ENCODE results near the gene HEG1.

Gene HEG1

DNA sequence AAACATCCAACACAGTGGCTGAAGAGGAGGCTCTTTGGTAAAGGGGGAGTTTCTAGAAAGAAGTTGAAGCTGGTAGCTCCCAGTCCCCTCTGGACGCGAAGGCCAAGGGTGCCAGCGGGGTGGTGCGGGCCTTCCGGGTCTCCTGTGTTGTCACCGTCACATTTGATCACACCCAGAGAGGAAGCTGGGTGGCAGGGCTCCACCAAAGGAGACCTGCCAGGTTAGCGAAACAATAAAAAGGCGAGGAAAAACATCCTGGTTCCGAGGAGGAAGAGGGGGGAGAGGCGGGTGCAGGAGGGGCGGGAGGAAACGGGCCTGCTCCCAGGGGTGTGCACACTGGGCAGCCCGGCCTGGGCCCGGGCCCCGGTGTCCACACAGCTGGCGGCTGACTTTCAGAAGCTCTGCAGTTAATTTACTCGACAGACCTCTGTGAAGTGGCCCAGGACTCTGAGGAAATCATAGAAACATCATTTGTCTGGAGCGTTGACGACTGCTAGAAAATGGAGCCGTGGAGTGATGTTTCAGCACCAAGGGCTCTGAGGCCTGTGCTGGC is 12.1 kb downstream of the HEG1 start:
- DNase-seq, result no peak

GRCh38 chr3:125042725-125043406 is 12.9 kb downstream of the HEG1 start:
- no peak for DNase-seq

DNA sequence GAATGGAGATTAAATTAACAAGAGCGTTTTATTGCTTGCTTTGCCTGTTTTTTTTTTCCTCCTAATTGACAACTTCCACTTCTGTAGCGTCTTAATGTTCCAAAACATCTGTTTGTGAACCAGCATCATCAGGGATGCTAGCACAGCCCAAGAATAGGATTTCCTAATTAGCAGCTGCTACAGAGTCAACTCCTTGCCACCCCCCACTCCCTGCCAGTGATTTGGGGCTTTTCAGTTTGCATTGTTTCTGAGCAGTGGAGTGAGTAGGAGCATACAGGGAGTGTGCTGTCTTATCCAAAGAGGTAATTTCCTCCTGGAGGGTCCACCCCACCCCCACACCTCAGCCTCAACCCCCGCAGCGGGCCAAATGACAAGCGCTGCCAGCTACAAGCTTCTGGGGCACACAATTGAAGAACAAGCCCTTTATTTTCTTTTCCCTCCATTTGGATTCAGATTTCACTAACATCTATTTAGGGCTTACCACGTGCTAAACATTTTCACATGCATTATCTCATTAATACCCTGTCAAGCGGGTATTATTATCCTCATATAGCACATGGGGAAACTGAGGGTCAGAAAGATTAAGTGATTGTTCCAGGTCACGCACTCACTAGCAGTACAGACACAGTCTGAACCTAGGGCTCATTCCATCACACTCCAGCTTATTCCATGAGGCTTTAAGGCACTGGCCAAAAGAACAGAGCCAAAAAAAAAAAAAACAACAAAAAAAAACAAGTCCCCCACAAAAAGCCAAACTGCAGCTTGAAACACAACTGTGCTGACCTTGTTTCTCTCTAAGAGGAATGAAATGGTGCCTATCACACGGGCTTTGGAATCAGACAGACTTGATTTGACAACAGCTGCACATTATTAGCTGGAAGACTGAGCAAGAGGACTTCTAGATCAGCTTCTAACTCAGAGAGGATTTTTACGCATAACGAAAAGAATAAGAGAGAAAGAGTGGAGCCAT is 16.4 kb downstream of the HEG1 start:
- no peak for DNase-seq

- no peak for DNase-seq
These were observed 18.2 kb downstream of the HEG1 start for GRCh38 chr3:125037498-125038150.

- DNase-seq, result no peak
These were observed 20.6 kb downstream of the HEG1 start for GRCh38 chr3:125035217-125035616.

DNA sequence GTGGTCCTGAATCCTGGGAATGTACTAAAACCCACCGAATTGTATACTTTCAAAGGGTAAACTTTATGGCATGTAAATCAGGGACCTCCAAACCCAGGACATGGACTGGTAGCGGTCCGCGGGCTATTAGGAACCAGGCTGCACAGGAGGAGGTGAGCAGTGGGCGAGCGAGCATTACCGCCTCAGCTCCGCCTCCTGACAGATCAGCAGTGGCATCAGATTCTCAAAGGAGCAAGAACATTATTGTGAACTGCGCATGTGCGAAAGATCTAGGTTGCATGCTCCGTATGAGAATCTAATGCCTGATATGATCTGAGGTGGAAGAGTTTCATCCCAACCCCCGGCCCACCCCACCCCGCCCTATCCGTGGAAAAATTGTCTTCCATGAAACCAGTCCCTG is 22.2 kb downstream of the HEG1 start:
- no peak for DNase-seq

DNA sequence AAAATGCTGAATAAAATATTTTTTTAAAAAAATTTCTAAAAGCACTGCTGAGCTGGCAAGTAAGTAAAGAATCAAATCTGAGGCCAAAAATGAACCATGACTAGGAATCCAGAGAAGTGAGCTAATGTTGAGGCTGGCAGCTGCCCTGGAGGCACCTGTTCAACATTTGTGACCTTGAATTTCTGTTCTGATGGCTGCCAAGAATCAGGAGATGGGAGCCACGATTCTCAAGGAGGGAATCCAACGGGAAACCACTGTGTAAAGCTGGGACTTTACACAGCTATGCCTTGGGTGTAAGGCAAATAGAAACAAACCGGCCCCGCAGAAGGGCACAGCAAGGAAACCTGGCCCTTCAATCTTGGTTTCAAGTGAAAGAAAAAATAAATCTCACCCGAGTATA is 22.7 kb downstream of the HEG1 start:
- no peak for DNase-seq

DNA sequence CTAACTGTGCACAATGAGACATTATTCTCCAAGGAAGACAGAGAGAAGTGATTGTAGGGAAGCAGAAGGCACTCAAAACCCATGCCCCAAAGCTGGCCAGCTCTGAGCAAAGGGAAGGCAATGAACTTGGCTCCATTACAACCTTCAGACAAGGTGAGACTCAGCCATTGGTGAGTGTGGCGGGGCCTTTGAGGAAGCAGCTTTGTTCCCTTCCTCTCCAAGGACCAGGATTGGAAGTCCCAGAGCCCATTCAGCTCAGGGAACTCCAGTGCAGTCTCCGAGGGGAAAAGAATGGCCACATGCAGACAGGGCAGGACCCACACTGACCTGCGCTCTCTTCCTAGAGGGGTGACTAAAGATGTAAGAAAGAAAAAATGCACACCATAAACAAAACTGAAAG is 23.1 kb downstream of the HEG1 start:
- no peak for DNase-seq

DNA sequence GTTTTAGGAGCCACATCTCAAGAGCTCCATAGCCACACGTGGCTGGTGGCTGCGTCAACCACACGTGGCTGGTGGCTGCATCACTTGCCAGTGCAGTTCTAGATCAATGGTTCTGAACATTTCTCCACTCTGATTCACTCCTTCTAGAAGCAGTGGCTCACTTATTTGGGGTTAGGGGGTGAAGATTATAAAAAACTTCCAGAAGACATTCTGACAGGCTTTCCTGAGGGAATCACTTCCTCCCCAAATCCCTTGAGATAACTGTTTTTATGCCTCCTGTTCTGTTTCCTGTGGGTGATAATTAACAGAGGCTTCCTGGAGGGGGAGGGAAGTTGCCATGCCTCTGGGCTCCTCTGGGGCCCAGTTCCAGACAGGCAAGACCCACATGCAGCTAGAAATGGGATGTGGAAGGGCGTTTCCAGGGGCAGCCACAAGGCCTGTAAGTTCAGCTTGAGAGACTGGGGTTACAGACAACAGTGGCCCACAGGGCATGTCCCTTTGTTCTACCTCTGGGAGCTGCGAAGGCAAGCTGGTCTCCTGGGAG is 23.6 kb downstream of the HEG1 start:
- DNase-seq, result no peak

DNA sequence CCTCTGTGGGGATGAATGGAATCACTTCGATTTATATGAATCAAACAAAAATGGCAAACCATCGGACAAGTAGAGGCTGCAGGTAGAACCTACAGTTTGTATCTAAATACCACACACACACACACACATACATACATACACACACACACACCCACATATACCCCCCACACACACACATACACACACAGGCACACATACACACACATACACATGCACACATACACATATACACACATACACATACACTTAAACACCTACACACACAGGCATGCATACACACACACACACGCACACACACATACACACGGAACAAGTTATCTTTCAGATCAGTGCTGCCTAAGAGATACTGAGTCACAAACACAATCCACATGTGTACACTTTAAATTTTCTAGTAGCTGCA is 24.3 kb downstream of the HEG1 start:
- DNase-seq, result no peak

GRCh38 chr3:125028657-125029056 is 27.1 kb downstream of the HEG1 start:
- DNase-seq, result no peak

DNA sequence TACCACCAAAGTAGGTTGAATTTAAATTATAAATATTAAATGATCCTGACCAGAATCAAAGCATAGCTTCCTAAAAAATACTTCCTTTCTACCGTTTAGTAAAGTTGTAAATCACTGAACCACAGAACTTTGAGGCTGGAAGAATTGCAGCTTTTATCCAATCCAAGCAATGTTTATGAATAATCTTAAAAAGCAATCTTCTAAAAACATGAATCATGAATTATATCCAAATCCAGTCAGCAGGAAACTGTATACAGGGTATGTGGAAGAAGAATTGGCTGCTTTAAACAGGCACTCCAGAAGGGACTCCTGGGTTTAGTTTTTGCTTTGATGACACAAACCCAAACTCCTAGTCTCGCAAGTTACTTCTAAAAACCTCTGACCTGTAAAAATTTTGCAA is 30.2 kb downstream of the HEG1 start:
- no peak for DNase-seq

- DNase-seq, result no peak
These were observed 31.0 kb downstream of the HEG1 start for GRCh38 chr3:125024817-125025216.

- no peak for DNase-seq
These were observed 31.8 kb downstream of the HEG1 start for GRCh38 chr3:125023833-125024555.

DNA sequence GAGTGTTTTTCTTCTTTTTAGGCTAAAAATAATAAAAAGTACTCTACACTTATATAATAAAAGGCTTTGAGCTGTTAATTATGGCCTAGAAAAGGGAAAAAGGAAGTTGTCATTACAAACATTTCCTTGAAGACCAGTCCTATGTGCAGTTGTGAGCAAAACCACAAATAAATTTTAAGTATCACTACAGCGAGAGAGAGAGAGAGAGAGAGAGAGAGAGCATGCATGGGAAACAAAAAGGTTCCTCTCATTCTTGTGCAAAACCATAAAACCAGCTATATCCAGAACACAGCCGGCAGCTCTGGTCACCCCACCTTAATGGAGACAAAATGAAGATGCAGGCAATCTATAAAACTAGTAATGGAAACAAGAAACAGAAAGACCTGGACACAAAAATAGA is 33.6 kb downstream of the HEG1 start:
- no peak for DNase-seq

GRCh38 chr3:125019271-125019670 is 36.5 kb downstream of the HEG1 start:
- DNase-seq, result peak; percentile 36

DNA sequence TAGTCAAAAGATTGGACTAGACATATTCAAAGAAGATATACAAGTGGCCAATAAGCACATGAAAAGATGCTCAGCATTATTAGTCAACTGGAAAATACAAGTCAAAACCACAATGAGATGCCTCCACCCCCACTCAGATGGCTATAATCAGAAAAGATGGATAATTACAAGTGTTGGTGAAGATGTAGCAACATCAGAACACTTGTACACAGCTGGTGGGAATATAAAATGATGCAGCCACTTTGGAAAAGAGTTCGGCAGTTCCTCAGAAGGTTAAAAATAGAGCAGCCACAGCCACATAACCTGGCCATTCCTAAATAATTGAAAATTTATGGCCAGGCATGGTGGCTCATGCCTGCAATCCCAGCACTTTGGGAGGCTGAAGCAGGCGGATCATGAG is 38.4 kb downstream of the HEG1 start:
- DNase-seq, result no peak

- no peak for DNase-seq
These were observed 41.1 kb downstream of the HEG1 start for GRCh38 chr3:125014570-125015179.

DNA sequence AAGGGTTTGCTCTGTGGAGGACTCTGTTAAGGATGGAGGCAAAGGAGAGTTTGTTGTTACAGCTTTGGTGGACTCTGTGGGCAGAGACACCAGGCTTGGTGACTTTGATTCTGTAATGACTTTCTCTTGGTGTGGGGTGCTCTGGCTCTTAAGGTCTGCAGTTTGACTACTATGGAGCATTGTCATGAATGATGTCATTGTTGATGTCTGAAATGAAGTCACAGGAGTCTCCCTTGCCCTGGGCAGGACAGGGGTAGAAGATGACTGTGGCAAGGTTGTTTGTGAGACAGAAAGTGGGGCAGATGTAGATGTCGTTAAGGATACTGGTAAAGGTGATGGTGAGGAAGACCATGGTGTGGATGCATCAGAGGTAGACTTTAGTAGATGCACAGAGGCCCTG is 42.7 kb downstream of the HEG1 start:
- no peak for DNase-seq

GRCh38 chr3:125011941-125012340 is 43.9 kb downstream of the HEG1 start:
- DNase-seq, result no peak

GRCh38 chr3:125010393-125010792 is 45.4 kb downstream of the HEG1 start:
- DNase-seq, result no peak

GRCh38 chr3:125008766-125009165 is 47.0 kb downstream of the HEG1 start:
- no peak for DNase-seq

Measured in NK-92 treated with Interleukin-12 subunit alpha and Interleukin-12 subunit beta, amount 100 ng/mL, for 24 hours (cell line).